GM06990 (cell line): Measurements from ENCODE around the gene AMACR.

Source experiments
- DNase-seq: peaks from one replicate; pipeline ENCODE4 v3.0.0-alpha.2; 2011; ENCODE audit not compliant: insufficient read length; ENCODE audit errors: extremely low read depth
- H3K27me3 ChIP-seq: replicated peaks from 2 replicates; pipeline ENCODE4 v1.6.0; 2011; ENCODE audit warnings: low read length; ENCODE audit not compliant: control insufficient read depth, insufficient read depth
- H3K36me3 ChIP-seq: 2 replicates; pipeline ENCODE4 v1.5.1; 2011; ENCODE audit warnings: low read length; ENCODE audit not compliant: control insufficient read depth, insufficient read depth
- H3K4me3 ChIP-seq: replicated peaks from 2 replicates; pipeline ENCODE4 v1.5.1; 2011; ENCODE audit warnings: low read depth, mild to moderate bottlenecking, control low read depth, low read length
- TF ChIP-seq, protein P1 (sequence below): IDR thresholded peaks from 2 replicates; pipeline ENCODE4 v1.5.1; 2011; ENCODE audit warnings: low read length, control low read depth, mild to moderate bottlenecking, inconsistent platforms; ENCODE audit not compliant: insufficient read depth, poor library complexity, severe bottlenecking

Gene AMACR

DNA sequence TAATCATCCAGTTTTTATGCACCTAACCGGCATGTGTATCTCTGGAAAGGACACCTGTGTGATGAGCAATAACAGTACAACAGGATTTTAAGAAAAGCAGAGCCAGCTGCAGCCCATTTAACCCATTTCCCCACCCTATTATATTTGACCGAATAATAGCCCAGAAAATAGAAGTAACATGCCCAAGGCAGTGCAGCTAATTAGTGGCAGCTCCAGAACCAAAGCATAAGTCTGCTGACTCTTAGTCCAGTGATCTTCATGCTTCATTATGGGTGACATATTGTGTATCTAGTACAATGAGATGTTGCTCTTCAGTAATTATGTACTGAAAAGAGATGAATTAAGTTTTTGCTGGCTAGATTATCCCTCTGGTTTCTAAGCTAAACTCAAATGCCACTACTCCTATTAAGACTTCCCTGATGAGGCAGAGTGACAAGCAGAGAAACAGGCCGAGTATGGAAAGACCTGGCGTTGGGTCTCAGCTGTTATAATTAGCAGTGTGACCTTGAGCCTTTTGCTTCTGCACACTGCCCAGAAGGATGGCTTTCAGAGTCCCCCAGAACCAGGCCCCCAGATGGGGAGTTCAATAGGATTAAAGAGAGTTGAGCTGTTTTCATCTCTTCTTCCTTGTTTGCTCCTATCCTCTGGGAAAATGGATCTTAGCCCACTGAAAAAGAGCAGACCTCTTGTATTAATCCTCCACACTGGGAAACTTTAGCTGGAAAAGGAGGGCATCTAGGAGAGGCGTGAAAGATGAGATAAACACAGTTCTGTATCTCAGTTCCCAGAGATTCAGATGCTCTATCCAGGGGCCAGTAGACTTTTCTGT lies 45.9 kb upstream of the AMACR start:
- Histone ChIP-seq H3K36me3 (no peaks in the 10 kb centered on the region), H3K4me3 (no peak overlapping the region), H3K27me3 (no peaks in the 10 kb centered on the region)
- TF ChIP-seq, protein P1, sequence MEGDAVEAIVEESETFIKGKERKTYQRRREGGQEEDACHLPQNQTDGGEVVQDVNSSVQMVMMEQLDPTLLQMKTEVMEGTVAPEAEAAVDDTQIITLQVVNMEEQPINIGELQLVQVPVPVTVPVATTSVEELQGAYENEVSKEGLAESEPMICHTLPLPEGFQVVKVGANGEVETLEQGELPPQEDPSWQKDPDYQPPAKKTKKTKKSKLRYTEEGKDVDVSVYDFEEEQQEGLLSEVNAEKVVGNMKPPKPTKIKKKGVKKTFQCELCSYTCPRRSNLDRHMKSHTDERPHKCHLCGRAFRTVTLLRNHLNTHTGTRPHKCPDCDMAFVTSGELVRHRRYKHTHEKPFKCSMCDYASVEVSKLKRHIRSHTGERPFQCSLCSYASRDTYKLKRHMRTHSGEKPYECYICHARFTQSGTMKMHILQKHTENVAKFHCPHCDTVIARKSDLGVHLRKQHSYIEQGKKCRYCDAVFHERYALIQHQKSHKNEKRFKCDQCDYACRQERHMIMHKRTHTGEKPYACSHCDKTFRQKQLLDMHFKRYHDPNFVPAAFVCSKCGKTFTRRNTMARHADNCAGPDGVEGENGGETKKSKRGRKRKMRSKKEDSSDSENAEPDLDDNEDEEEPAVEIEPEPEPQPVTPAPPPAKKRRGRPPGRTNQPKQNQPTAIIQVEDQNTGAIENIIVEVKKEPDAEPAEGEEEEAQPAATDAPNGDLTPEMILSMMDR = no peak
- no peak for DNase-seq

DNA sequence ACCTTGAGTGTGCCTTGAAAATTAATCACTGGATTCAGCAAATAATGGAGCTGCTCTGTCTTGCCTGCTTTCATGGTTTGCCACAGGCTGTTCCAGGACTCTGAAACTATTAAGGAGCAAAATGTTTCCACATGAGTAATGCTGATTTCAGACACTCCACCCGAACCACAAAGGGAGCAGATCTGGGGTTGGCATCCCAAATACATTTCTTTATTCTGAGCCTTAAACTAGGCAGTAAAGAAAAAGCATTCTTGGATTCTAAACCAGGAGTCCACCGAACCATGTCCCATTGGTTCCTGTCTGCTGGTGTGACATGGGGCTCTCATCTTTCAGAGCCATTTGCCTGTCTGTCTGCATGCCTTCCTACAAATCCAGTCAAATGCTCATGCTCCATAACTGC lies 45.3 kb upstream of the AMACR start:
- no peaks in the 10 kb centered on the region for H3K36me3 ChIP-seq

DNA sequence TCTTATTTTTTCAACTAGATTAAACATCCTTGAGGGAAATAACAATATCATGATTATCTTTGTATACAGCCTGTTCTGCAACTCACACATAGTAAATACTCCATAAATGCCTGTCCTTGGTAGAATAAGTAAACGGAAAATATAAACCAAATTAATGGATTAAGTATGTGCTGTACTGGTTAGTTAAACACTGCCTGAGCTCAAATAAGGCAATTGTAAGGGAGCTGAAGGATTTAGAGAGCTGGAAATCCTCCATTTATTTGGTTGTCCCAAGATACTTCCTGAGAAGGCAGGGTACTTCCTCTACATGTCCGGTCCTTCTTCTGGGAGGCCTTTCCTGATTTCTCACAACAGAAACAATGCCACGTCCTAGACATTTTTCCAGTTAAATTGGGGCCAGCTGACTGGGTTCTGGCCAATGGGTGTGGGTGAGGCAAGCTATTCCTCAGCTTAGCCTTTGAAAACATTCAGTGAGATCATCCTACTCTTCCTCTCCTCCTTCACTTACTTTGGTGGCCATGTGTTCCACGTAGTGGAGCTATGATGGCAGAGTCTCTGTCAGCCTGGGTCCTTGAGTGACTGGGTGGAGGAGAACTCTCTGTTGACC lies 43.6 kb upstream of the AMACR start:
- TF ChIP-seq, protein P1 = no peak
- H3K4me3 ChIP-seq = no peak overlapping the region

More for the DNA sequence above, 45.3 kb upstream of the AMACR start:
- TF ChIP-seq, protein P1 = no peak
- Histone ChIP-seq H3K27me3 (no peaks in the 10 kb centered on the region), H3K4me3 (no peak overlapping the region)
- no peak for DNase-seq

DNA sequence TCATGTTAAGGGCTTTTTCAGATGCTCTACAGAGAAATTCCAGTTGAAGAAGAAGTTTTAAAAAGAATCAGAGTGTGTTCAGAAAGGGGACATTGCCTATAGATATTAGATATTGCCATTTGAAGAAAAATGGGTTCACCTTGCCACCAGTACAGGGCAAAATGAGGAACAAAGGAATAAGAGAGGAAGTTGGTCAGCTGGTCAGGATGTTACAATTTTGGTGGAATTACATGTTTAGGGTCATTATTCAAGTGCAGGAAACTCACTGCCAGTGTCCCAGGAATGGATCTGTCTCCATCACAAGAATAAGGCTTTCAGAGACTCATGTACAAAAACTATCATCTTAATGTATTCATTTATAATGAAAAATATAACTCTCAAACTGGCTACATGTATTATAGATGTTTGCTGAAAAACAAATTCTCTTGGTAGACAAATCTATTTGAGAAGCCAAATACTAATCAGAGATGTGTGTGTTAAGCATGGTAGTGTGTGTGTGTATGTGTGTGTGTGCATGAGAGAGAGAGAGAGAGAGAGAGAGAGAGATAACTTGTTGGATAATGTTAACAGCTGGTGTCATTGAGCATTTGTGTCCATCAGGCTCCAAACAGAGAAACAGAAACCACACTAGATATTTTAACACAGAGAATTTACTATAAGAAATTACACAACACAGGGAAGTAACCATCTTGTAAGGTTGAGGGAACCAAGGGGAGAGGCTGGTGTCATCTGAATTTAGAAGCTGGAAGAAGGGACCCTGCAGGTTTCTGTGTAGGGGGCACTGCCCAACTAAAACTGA lies 40.1 kb upstream of the AMACR start:
- TF ChIP-seq, protein P1 = no peak
- no peak overlapping the region for H3K4me3 ChIP-seq
- no peaks in the 10 kb centered on the region for H3K27me3 ChIP-seq
- H3K36me3 ChIP-seq = no peaks in the 10 kb centered on the region
- no peak for DNase-seq

More for the DNA sequence above, 43.6 kb upstream of the AMACR start:
- H3K27me3 ChIP-seq = no peaks in the 10 kb centered on the region
- DNase-seq = no peak
- no peaks in the 10 kb centered on the region for H3K36me3 ChIP-seq

DNA sequence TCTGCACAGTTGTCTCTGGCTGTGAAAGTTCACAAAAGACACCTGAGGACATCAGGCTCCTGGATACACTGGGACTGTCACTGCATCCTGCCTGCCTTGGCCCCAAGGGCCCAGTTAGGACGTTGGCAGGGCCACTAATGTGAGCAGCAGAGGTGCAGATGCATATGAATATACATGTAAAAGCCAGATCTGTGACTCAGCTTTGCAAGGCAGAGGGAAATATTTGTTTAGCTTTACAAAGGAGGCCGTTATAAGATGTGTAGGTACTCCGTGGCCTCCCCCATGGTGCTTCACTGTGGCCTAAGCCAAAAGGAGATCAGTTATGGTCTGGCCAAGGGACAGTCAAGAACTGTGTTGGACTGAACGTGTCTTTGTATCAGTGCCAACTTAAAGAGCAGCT lies 39.3 kb upstream of the AMACR start:
- H3K4me3 ChIP-seq = no peak overlapping the region
- no peaks in the 10 kb centered on the region for H3K36me3 ChIP-seq
- TF ChIP-seq, protein P1 = no peak
- no peak for DNase-seq
- no peaks in the 10 kb centered on the region for H3K27me3 ChIP-seq
